B cell (primary cell): ENCODE results near the gene SUGCT. TPM values are rescaled to one million over a fixed set of nuclear protein-coding genes. Genes with fewer than 3 reads are reported as not detected.

Experiments
- ATAC-seq: fragments of 200-7000 bp; cut with Tn5 transposase; one replicate; pipeline ENCODE4 v1.10.0; 2021; ENCODE audit warnings: low read depth, mild to moderate bottlenecking, moderate number of reproducible peaks, moderate library complexity
- CTCF ChIA-PET: fragments of 350-600 bp; sonication (Branson Sonifier 250); formaldehyde crosslinking; loops from one replicate; lab custom pipeline; 2021; ENCODE audit warnings: antibody characterized with exemption, inconsistent platforms; lab: Charles Lee
- POLR2A ChIA-PET: fragments of 350-600 bp; sonication (Branson Sonifier 250); formaldehyde crosslinking; loops from one replicate; lab custom pipeline; 2021; ENCODE audit warnings: antibody characterized with exemption; lab: Charles Lee
- DNase-seq: peaks from one replicate; pipeline ENCODE4 v3.0.0; 2013
- H2AFZ ChIP-seq: 2 replicates; pipeline ENCODE4 v1.6.1; 2012; ENCODE audit warnings: mild to moderate bottlenecking, low read depth, low read length; ENCODE audit not compliant: insufficient read depth, poor library complexity, severe bottlenecking
- H3K27ac ChIP-seq, 2 donors: 1 replicate in 1 of 2; 2 replicates in 1 of 2; pipeline ENCODE4 v1.5.1; 2012 to 2013; ENCODE audit warnings: low read length in 2 of 2, mild to moderate bottlenecking in 2 of 2, moderate library complexity in 1 of 2
- H3K27me3 ChIP-seq, 4 experiments: fragments of 200-600 bp in 1 of 4; sonication (generic) in 1 of 4; replicated peaks in 1 of 4; 1 replicate in 2 of 4; 2 replicates in 2 of 4; pipeline versions ENCODE4 v1.6.1 to v1.7.0; 2013 to 2016; ENCODE audit warnings: low read length in 3 of 4, mild to moderate bottlenecking in 2 of 4, mixed read lengths in 1 of 4, moderate library complexity in 1 of 4; ENCODE audit not compliant: insufficient read depth in 4 of 4, control insufficient read depth in 3 of 4; ENCODE audit errors: control extremely low read depth in 1 of 4
- H3K36me3 ChIP-seq, 2 experiments: replicated peaks in 1 of 2; 1 replicate in 1 of 2; 2 replicates in 1 of 2; pipeline versions ENCODE4 v1.6.1 to v1.7.1; 2013; ENCODE audit warnings: low read length in 1 of 2; ENCODE audit not compliant: insufficient read depth in 2 of 2, control insufficient read depth in 1 of 2; ENCODE audit errors: control extremely low read depth in 1 of 2, extremely low read depth in 1 of 2
- H3K4me1 ChIP-seq, 2 donors: fragments of 200-600 bp in 1 of 2; sonication (generic) in 1 of 2; 1 replicate in 1 of 2; 2 replicates in 1 of 2; pipeline versions ENCODE4 v1.5.1 to v1.6.1; 2013 to 2017; ENCODE audit warnings: low read length in 2 of 2; ENCODE audit not compliant: control insufficient read depth in 2 of 2, insufficient read depth in 2 of 2
- H3K4me2 ChIP-seq: replicated peaks from 2 replicates; pipeline ENCODE3; 2012; ENCODE audit warnings: mild to moderate bottlenecking, low read depth, low read length; ENCODE audit not compliant: poor library complexity, severe bottlenecking
- H3K4me3 ChIP-seq, 5 experiments: fragments of 200-600 bp in 1 of 5; sonication (generic) in 1 of 5; 1 replicate in 3 of 5; 2 replicates in 2 of 5; pipeline versions ENCODE4 v1.5.1 to v1.7.0; 2011 to 2016; ENCODE audit warnings: low read length in 4 of 5, mild to moderate bottlenecking in 4 of 5, low read depth in 2 of 5, control low read depth in 1 of 5, moderate library complexity in 1 of 5; ENCODE audit not compliant: insufficient read depth in 1 of 5; ENCODE audit errors: control extremely low read depth in 1 of 5, extremely low read depth in 1 of 5
- H3K79me2 ChIP-seq: fragments of 200-600 bp; sonication (generic); one replicate; pipeline ENCODE4 v1.6.0; 2016; ENCODE audit warnings: low read length; ENCODE audit not compliant: control insufficient read depth, insufficient read depth
- H3K9ac ChIP-seq: fragments of 200-600 bp; sonication (generic); 2 replicates; pipeline ENCODE4 v1.6.1; 2017; ENCODE audit warnings: mild to moderate bottlenecking, low read length, moderate library complexity
- H3K9me3 ChIP-seq, 3 donors: one replicate each; pipeline versions ENCODE4 v1.6.1 to v1.7.1; 2013; ENCODE audit warnings: low read length in 2 of 3; ENCODE audit not compliant: control insufficient read depth in 2 of 3, insufficient read depth in 1 of 3; ENCODE audit errors: control extremely low read depth in 1 of 3
- H4K20me1 ChIP-seq: 2 replicates; pipeline ENCODE4 v1.6.0; 2012; ENCODE audit warnings: mild to moderate bottlenecking, low read length; ENCODE audit not compliant: insufficient read depth, control insufficient read depth, poor library complexity, severe bottlenecking
- H3K27ac Mint-ChIP-seq: one replicate; pipeline ENCODE4 v1.8.0; 2021; ENCODE audit warnings: mixed read lengths
- H3K27me3 Mint-ChIP-seq: one replicate; pipeline ENCODE4 v1.8.0; 2021; ENCODE audit warnings: mixed read lengths
- H3K4me1 Mint-ChIP-seq: one replicate; pipeline ENCODE4 v1.8.0; 2021; ENCODE audit warnings: mixed read lengths
- H3K4me3 Mint-ChIP-seq: one replicate; pipeline ENCODE4 v1.8.0; 2021; ENCODE audit warnings: mixed read lengths
- H3K9me3 Mint-ChIP-seq: one replicate; pipeline ENCODE4 v1.8.0; 2022; ENCODE audit warnings: mixed read lengths; ENCODE audit not compliant: insufficient read depth
- EZH2 ChIP-seq: IDR thresholded peaks from 2 replicates; pipeline ENCODE4 v1.6.1; 2012; ENCODE audit warnings: borderline replicate concordance, low read depth, mild to moderate bottlenecking, moderate library complexity, low read length; ENCODE audit not compliant: insufficient read depth, poor library complexity, severe bottlenecking
- WGBS: methylation state at CpG from one replicate; pipeline ENCODE4 v1.1.5; 2013; ENCODE audit warnings: missing lambda C conversion rate; ENCODE audit not compliant: insufficient coverage; 5-methylcytosine and 5-hydroxymethylcytosine counted together
- intact Hi-C: fragments of 100-400 bp; cut with micrococcal nuclease; formaldehyde crosslinking; loops from one replicate; pipeline ENCODE4 v1.10.0; 2022
- polyA plus RNA-seq: library from polyadenylated mRNA; depleted of rRNA; stranded (reverse); fragments of >200 nt; gene quantifications from 2 replicates; pipeline ENCODE4 v1.2.3, GENCODE V29; 2012
- total RNA-seq, 2 donors: library from RNA; stranded (reverse); fragments of 120-200 nt in 1 of 2; gene quantifications; 1 replicate in 1 of 2; 2 replicates in 1 of 2; pipeline versions ENCODE4 v1.2.3 to v1.2.4, GENCODE V29; 2013 to 2022
- TF ChIP-seq, protein P1 (sequence below): fragments of 200-600 bp; IDR thresholded peaks from one replicate; pipeline ENCODE4 v1.8.0; 2022; ENCODE audit warnings: antibody characterized with exemption, mild to moderate bottlenecking

The SUGCT gene
- total and polyA plus RNA-seq, 2 donors (not counting 1 experiment from before 2014, with no cell fraction given): 0.19 to 0.86 TPM

GRCh38 chr7:40204581-40204980 lies 69.8 kb downstream of the SUGCT start:
- no peaks in the 10 kb centered on the region for H3K9me3 ChIP-seq
- ChIA-PET CTCF (interaction anchor here (0.7 to 1.0 kb wide), 2 partner anchors 11 to 26 kb away, joined by 3 to 4 read pairs; no protein-coding TSS in a partner anchor), POLR2A (no interaction called here)
- WGBS: 95% methylated on average over 6 of the region's 7 CpGs
- H2AFZ ChIP-seq: no peak overlapping the region
- TF ChIP-seq, protein P1, sequence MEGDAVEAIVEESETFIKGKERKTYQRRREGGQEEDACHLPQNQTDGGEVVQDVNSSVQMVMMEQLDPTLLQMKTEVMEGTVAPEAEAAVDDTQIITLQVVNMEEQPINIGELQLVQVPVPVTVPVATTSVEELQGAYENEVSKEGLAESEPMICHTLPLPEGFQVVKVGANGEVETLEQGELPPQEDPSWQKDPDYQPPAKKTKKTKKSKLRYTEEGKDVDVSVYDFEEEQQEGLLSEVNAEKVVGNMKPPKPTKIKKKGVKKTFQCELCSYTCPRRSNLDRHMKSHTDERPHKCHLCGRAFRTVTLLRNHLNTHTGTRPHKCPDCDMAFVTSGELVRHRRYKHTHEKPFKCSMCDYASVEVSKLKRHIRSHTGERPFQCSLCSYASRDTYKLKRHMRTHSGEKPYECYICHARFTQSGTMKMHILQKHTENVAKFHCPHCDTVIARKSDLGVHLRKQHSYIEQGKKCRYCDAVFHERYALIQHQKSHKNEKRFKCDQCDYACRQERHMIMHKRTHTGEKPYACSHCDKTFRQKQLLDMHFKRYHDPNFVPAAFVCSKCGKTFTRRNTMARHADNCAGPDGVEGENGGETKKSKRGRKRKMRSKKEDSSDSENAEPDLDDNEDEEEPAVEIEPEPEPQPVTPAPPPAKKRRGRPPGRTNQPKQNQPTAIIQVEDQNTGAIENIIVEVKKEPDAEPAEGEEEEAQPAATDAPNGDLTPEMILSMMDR: no peak
- TF ChIP-seq EZH2: no peak
- intact Hi-C loops: no loop called here
- H3K4me2 ChIP-seq: no peak overlapping the region
- no peaks in the 10 kb centered on the region for H3K27me3 ChIP-seq
- no peaks in the 10 kb centered on the region for H3K4me1 Mint-ChIP-seq
- H3K27me3 Mint-ChIP-seq: peaks cover 7% of the 10 kb centered on the region
- no peak overlapping the region for H3K27ac ChIP-seq
- no peaks in the 10 kb centered on the region for H3K4me1 ChIP-seq
- no peaks in the 10 kb centered on the region for H3K9me3 Mint-ChIP-seq
- H4K20me1 ChIP-seq: no peaks in the 10 kb centered on the region
- no peaks in the 10 kb centered on the region for H3K79me2 ChIP-seq
- no peaks in the 10 kb centered on the region for H3K36me3 ChIP-seq
- no peak overlapping the region for H3K4me3 Mint-ChIP-seq
- no peak overlapping the region for H3K9ac ChIP-seq
- no peak for DNase-seq
- no peak overlapping the region for H3K4me3 ChIP-seq
- no peak for ATAC-seq
- H3K27ac Mint-ChIP-seq: no peak overlapping the region

- Mint-ChIP-seq H3K4me1 (no peaks in the 10 kb centered on the region), H3K9me3 (no peaks in the 10 kb centered on the region), H3K4me3 (no peak overlapping the region), H3K27ac (no peak overlapping the region), H3K27me3 (peaks cover 7% of the 10 kb centered on the region)
- no peaks in the 10 kb centered on the region for H3K9me3 ChIP-seq
- no peak overlapping the region for H3K9ac ChIP-seq
- no peak overlapping the region for H2AFZ ChIP-seq
- DNase-seq (no peak), ATAC-seq (no peak)
- no peak overlapping the region for H3K27ac ChIP-seq
- no peaks in the 10 kb centered on the region for H3K36me3 ChIP-seq
- H3K4me3 ChIP-seq: no peak overlapping the region
- H3K27me3 ChIP-seq: no peaks in the 10 kb centered on the region
- ChIA-PET CTCF (no interaction called here), POLR2A (no interaction called here)
- no peaks in the 10 kb centered on the region for H3K79me2 ChIP-seq
- H3K4me2 ChIP-seq: no peak overlapping the region
- intact Hi-C loops: no loop called here
- H4K20me1 ChIP-seq: no peaks in the 10 kb centered on the region
- TF ChIP-seq, protein P1: no peak
- TF ChIP-seq EZH2: no peak
- H3K4me1 ChIP-seq: no peaks in the 10 kb centered on the region
- WGBS: no CpG with 5 or more reads among the region's 2 CpGs
These were observed 71.2 kb downstream of the SUGCT start for GRCh38 chr7:40205992-40206391.
